HG02973 (cell line): Measurements from ENCODE around the gene RTKN2.
"Not testable (repeated sequence)": the region's sequence is repeated elsewhere in the genome, so short reads cannot be mapped to it uniquely, and the experiment has no call there.

Source experiments
- ATAC-seq: cut with Tn5 transposase; IDR thresholded peaks from one replicate; pipeline ENCODE4 v1.9.1; 2021; ENCODE audit warnings: moderate library complexity; ENCODE audit not compliant: unreplicated experiment

The RTKN2 gene, protein sequence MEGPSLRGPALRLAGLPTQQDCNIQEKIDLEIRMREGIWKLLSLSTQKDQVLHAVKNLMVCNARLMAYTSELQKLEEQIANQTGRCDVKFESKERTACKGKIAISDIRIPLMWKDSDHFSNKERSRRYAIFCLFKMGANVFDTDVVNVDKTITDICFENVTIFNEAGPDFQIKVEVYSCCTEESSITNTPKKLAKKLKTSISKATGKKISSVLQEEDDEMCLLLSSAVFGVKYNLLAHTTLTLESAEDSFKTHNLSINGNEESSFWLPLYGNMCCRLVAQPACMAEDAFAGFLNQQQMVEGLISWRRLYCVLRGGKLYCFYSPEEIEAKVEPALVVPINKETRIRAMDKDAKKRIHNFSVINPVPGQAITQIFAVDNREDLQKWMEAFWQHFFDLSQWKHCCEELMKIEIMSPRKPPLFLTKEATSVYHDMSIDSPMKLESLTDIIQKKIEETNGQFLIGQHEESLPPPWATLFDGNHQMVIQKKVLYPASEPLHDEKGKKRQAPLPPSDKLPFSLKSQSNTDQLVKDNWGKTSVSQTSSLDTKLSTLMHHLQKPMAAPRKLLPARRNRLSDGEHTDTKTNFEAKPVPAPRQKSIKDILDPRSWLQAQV

DNA sequence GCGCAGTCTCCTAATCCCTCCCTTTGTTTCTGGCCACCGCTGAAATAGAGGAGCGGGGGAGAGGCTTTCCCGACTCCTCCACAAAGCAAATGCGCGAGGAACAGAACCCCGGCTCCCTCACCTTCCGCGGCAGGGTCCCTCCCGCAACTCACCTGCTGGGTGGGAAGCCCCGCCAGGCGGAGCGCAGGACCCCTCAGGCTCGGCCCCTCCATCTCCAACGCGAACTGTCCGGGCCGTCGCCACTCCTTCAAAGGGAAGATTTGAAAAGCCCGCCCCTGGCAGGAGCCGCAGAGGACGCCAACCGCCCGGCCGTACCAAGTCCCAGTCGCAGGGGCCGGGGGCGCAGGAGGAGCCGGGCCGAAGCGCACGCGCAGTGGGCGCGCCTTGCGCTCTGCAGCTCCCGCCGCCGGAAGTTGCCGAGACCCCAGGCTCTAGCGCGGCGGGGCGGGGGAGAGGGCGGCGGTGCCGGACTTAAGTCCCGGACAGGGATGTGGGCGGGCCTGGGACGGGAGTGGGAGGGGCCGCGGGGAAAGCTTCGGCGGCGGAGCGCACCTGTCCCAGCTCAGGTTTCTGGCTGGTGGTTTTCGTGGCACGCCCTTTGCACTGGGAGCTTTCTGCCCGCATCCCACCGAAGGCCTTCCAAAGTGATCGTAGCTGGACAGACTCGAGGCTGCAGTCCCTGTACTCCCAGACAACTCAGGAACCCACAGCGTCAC lies at the start of gene RTKN2:
RTKN2 (minus strand) TSS at position 446 of the 716 bp plus-strand sequence; CDS start at position 212, 234 bp downstream.
- peak; percentile 74 for ATAC-seq

DNA sequence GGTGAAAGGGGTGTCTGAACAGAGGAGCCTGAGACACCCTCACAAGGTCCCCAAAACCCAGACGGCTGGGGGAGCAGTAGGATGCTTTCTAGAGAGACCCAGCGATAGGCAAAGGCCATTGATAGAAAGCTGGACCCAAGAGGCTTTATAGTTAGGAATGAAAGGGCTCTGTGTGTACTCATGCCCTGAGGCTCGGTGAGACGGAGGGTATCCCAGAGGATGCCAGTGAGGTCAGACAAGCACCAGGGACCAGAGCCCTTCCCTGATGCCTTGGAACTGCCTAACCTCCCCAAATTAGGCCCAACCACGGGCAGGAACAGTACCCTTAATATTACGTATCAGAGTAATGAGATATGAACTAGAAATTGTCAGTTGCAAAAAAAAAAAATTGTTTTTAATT lies 48.6 kb upstream of the RTKN2 start:
- ATAC-seq: no peak

DNA sequence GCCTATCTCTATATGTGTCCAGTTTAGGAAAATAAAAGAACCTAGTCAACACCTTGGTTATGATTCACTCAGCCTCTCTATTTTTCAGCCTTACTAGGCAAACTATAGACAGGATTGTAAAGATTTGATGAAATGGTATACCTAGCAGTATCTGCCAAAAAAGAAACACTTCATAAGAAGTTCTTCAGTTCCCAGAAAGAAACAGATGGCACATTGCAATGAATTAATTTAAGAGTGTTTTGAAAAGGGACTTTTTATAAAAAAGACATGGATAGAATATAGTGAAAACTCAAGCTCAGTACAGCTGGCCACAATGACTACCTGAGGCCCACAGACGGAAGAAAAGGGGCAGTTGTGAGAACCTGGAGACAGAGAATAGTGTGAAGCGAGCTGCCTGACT lies 40.6 kb upstream of the RTKN2 start:
- ATAC-seq: no peak

DNA sequence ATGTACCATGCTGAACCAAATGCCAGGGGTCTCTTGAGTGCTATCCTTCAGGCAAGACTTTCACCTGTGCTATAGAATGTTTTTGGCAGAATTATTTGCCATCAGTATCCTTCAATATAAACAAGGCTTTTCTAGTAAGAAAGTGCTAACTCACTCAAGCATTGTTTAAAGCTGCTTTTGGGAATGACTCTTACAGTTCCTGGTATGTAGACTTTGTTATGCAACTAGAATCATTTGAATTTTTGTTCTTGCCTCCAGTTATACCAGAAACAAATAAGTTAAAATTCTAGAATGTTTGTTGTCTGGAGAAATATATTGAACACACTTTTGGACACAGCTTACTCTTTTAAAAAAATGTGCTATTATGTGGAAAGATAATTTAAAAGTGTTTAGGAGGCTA lies 39.5 kb upstream of the RTKN2 start:
- no peak for ATAC-seq

DNA sequence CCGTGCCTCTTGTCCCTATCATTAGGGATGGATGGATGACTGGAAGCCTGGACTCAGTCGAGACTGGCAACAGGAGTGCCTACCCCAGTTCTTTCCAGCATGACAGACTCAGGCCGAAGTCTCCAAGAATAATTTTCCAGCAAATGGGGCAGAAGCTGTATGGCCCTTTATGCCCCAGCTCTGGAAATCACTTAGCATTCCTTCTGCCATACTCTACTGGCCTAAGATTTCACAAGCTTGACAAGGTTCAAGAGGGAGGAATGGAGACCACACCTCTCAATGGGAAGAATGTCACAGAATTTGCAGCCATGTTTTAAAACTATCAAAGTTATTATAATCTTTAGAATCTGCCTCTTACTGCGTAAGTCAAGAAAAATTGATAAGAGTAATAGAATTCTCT lies 39.0 kb upstream of the RTKN2 start:
- no peak for ATAC-seq

DNA sequence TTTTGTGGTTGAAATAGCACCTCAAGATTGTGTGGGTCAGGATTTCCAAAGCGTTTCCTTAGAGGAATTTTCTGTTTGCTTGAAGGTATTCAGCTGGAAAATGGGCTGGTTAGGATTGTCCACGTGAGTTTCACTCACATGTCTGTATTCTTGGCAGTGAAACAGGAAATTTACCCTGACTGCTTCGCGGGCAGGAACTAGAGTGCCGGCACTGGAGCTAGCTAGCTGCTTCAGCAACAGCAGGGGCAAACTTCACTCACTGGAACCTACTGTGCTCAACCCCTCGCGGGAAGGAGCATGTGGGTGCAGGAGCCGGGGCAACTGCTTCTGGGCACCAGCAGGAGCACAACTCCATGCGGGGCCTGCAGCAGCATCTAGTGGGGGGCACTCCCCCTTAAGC lies 38.0 kb upstream of the RTKN2 start:
- ATAC-seq: no peak

DNA sequence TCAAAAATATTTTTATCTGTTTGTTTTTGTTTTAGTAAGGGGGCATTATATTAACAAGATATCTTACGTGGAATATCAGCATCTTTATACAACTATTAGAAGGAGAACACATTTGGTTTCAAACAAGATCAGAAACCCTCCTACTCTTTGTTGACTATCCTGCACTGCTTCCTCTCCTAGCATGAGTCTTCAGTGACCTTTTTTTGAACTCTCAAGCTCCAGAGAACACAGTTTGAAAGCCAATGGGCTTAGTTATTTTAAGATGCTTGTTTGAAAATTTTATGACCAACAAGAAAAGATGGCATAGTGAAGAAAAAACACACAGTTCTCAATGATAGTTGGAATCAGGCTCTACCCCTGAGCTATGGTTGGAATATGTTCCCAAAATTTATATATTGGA lies 37.2 kb upstream of the RTKN2 start:
- ATAC-seq: no peak

DNA sequence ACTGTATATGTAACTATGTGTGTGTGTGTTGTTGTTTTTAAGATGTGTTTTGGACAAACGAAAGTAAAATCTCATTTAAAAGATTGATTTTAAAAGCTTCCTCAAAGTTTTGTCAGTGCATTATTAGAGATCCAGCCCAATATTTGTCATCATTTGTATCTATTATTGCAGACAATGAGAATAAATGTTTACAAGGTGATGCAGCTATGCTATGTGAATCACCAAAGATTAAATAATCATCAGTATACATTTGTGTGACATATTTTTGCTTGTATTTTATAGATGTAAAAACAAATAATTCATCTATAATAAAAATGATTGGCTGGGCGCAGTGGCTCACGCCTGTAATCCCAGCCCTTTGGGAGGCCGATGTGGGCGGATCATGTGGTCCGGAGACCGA lies 35.3 kb upstream of the RTKN2 start:
- ATAC-seq: no peak

DNA sequence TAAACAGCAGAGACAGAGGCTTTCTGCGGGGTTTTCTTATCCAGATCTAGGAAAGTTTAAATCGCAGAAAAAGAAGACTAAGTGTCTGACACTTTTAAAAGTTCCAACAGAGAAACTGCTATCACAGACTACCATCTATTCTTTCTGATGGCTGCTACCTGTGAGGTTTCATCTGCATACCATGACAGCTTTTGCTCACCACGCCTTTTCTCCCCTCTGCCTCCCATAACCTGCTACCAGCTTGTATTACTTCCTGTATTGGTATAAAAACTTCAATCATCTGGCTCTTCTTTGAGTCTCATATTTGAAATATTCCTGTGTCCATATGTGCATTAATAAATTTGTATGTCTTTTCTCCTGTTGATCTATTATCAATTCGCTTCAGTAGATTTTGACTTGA lies 34.1 kb upstream of the RTKN2 start:
- ATAC-seq: no peak

DNA sequence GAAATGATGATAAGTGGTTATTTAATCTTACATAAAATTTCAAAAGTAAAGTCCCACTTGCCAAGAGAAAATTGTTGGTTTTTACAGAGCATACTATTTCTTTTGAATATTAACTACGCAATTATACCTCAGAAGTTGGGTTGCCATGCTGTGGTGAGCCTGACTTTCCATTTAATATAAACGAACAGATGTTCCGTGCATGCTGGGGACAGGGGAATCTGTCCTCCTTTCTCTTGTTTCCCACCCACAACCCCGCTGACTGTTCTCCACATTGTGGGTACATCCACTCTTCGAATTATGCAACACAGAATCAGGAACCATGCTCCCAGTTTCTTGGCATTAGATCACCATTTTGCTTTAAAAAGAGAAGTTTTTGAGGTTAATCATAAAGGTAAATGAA lies 29.2 kb upstream of the RTKN2 start:
- ATAC-seq: no peak

DNA sequence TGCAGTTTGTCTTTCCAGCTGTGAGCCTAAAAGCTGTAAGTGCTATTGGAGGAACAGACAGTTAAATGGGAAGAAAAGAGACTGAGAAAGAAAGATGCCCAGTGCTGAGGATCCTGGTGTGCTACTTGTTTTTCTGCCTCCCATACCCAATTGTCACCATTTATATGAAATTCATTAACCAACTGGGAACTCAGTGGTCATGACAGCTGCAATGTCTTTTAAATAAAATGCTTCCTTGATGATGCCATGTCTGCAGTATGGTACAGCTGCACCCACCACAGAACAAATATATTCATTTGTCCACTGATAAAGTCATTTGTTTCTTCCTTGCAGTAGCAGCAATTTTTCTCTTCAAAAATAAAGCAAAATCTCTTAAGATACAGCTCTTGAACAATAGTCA lies 15.6 kb upstream of the RTKN2 start:
- ATAC-seq: no peak

DNA sequence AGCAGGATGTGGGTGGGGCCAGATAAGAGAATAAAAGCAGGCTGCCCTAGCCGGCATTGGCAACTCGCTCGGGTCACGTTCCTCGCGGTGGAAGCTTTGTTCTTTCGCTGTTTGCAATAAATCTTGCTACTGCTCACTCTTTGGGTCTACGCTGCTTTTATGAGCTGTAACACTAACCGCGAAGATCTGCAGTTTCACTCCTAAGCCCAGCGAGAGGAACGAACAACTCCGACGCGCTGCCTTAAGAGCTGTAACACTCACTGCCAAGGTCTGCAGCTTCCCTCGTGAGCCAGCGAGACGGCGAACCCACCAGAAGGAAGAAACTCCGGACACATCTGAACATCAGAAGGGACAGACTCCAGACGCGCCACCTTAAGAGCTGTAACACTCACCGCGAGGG lies 12.7 kb upstream of the RTKN2 start:
- ATAC-seq: not testable (repeated sequence)

DNA sequence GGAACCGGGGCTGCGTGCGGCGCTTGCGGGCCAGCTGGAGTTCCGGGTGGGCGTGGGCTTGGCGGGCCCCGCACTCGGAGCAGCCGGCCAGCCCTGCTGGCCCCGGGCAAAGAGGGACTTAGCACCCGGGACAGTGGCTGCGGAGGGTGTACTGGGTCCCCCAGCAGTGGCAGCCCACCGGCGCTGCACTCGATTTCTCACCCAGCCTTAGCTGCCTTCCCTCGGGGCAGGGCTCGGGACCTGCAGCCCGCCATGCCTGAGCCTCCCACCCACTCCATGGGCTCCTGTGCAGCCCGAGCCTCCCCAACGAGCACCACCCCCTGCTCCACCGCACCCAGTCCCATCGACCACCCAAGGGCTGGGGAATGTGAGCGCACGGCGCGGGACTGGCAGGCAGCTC lies 11.7 kb upstream of the RTKN2 start:
- not testable (repeated sequence) for ATAC-seq

DNA sequence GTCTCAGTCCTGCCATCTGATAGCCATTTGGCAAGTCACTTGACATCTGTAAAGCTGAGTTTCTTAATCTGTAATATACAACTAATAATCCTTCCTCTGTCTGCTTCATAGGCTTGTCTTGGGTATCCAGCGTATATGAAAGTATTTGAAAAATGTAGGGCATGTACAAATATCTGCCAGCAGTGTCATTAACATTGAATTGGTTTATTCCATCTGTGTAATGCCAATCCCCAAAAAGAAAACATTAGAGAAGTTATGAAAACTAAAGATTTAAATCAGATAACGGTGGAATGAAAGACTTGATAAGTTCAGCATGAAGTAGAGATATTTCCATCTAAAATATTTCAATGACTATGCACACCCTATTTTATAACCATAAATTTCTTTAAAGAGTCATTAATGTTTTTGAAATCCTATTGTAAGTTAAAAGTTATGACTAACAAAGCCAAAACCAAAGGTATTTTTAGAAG lies 9.8 kb upstream of the RTKN2 start:
- no peak for ATAC-seq

DNA sequence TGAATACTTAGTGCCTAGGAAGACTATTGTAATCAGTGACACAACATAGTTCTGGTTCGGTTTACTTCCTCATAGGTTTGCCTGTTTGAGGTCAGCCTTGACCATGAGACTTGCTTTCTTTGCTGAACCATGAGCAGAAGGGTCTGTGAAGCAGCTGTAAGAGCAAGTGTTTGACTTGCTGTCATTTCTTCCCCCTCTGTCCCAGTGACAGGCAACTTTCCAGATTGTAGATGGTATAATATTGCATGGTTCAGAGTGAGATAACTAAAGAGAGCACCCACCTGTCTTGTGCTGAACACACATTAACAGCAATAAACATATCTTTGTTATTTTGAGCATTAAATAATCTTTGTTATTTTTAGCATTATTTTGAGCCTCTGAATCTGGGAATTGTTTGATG lies 9.3 kb upstream of the RTKN2 start:
- ATAC-seq: no peak

DNA sequence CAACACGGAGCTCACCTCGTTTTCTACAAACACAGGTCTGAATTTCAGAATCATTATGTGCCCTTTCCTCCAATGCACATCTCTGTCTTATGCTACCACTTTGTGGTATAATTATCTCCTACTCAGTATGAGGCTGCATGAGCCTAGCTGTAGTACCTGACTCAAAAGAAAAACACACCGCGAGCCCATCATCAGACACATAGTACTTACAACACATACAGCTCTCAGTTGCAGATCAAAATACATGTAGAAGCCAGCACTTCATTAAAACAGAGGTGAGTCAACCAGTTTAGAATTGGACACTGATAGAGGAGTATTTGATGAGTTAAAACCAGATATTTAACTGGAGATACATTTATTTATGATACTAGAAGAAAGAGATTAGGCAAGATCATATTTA lies 1.4 kb upstream of the RTKN2 start:
- ATAC-seq: no peak

DNA sequence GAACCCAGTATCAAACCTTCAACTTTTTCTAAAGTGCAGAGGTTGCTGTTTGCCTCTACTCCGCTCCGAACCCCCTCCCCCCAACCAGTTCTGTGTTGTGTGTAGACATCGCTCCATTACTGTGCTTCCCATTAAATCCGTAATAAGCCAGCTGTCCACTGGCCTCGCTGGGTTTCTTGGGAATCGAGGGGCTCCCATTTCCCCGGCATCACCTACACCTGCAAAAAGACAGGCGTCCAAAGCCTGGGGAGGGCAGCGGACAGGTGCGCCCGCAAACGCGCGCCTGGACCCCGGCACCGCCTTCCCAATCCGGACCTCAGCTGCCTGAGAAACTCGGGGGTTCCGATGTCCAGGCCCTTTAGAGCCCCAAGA lies 631 bp downstream of the RTKN2 start:
- ATAC-seq: no peak

DNA sequence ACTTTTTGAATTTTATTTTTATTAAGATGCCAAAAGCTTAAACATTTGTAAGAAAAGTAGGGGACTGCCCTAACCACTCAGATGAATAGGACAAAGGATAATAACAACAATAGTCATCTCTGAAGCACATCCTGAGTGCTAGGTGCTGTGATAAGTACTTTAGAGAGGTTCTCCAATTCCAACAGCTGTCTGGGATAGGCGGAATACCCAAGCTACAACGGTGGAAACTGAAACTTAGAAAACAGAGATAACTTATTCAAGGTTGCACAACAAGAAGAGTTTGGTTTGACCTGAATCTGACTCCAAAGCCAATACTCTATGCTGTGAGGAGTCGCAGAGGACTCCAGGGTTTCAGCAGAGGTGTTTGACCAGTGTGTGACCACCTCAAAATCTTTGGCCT lies 2.0 kb downstream of the RTKN2 start:
- ATAC-seq: no peak

DNA sequence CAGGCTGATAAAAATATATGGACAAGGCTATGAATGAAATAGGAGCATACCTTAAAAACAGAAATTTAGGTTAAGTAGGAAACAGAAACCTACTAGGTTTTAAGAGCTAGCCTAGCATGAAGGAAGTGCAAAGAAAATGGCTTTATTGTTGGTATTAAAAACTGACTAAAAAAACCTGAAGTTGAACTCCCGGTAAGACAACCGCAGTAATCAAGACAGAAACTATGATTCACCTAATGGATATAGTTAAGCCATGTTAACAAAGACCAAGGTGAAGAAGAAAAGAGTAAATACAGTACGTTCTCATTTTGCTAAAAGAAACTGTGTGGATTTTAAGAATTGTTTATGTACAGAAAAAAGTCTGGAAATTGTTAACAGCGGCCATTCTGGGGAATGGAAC lies 2.5 kb downstream of the RTKN2 start:
- ATAC-seq: no peak

DNA sequence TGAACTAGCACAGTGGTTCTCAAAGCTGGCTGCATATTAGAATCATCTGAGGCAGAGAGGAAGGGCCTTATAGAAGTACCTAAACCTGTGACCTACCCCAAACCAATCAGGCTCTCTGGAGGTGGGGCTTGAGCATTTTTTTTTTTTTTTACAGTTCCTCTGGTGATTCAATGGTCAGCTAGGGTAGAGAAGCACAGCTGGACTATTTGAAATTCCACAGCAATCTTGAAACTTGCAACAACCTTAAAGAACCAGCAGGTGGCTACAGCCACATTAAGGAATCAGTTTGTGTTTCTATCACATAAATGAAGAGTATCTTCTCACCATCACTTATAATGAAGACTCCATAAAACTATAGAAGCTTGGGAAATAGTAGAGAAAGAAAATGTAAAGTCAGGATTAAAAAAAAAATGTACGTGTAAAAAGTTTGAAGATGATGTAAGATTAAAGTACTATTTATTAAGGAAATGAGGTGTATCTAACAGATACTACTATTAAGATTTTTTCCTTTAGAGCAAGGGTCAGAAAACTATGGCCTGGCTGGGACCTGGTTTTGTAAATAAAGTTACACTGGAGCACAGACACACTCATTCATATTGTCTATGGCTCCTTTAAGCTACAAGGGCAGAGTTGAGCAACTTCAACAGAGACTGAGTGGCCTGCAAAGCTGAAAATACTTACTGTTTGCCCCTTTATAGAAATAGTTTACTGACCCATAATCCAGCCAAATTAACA lies 3.8 kb downstream of the RTKN2 start:
- ATAC-seq: no peak

DNA sequence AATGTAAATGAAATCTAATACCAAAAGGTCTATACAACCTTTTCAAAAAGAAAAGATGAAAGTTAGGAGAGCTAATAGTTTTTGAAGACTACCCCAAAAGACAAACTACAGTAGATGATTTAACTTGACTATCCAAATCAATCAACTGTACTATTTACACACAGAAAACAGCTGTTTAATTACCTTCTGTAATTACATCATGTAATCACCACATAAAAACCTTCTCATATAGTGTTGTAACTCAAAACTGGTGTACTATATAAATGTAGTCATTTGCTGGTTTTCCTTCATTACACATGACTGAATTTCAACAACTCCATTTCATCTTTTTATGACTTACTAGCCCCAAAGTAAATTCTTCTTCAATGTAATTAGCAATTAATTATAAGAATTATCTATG lies 4.5 kb downstream of the RTKN2 start:
- ATAC-seq: no peak
